GM19395 (cell line): ENCODE results near the gene PRR5.

Experiments used
- ATAC-seq: cut with Tn5 transposase; IDR thresholded peaks from one replicate; pipeline ENCODE4 v1.9.1; 2021; ENCODE audit warnings: mild to moderate bottlenecking, moderate library complexity; ENCODE audit not compliant: unreplicated experiment

PRR5 gene

GRCh38 chr22:44711690-44712555 is 9.9 kb downstream of the PRR5 start:
- no peak for ATAC-seq

- no peak for ATAC-seq
These were observed 11.0 kb downstream of the PRR5 start for GRCh38 chr22:44712962-44713361.

GRCh38 chr22:44714703-44715350 is 12.8 kb downstream of the PRR5 start:
- ATAC-seq, result no peak

- no peak for ATAC-seq
These were observed 16.4 kb downstream of the PRR5 start for GRCh38 chr22:44718418-44718817.

DNA sequence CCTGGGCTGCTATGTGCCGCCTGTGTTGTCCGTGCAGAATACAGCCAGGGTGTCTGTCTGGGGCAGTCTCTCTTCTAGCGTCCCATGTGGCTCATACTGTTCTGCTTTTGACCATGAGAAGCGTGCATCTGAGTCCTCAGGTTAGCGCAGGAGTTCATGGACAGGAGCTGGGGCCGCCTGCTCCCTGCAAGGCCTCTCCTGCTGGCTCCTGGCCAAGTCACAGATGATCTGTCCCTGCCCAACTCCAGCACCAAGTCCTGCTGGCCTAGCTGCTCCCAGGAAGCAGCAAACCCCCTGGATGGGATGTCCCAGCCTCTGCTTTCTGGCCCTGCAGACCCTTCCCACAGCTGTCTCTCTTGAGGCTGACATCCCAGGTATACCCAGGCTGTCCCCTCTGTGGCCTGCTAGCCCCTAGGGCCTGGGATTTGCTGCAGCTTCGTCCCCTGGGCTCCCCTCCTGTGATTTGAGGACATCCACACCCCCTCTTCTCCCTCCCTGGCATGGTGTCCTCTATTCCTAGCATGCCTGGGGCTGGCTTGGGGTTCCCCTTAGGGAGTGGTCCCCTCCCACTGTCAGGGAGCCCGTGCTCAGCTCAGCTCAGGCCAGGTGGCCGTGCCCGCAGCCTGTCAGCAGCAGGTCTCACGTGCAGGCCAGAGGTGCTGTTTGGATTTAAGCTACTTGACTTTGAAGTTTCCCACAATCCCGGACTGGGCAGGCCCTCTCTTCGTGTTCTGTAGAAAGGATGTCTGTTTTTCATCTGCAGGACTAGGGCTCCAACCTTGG is 17.8 kb downstream of the PRR5 start:
- ATAC-seq, result no peak

DNA sequence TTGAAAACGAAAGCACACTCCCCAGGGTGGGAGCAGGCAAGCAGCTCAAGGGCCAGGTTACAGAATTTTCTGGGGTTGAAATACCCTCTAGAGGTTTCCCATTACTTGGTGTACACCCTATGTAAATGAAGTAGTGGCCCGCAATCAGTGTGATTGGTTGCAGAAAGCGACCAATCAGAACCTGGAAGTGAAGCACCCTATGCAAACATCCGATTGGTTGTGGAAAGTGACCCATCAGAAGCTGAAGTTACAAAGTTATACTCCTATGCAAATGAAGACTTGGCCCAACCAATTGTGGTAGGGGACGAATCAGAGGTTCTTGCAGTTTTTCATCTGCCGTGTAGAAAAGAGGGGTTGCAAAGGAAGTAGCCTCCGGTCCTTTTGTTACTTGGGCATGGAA is 19.2 kb downstream of the PRR5 start:
- ATAC-seq, result no peak

DNA sequence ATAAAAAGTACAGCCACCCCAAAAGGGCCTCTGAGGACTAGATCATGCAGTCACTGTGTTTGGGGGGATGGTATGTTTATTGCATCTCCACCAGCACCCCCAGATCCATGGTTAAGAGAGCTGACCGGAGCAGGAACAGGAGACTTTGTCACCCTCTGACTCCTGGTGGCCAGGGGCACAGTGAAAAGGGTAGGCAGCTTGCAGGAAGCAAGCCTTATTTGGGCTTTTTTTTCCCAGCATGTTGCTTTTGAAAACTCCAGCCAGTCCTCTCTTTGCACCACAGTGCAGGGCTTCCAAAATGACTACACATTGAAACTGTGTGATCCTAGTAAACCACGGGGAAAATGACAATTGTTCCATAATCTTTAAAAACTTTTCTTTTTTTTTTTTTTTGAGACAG is 20.6 kb downstream of the PRR5 start:
- ATAC-seq, result no peak

- no peak for ATAC-seq
These were observed 21.8 kb downstream of the PRR5 start for GRCh38 chr22:44723801-44724200.

- no peak for ATAC-seq
These were observed 22.4 kb downstream of the PRR5 start for GRCh38 chr22:44724416-44724815.

DNA sequence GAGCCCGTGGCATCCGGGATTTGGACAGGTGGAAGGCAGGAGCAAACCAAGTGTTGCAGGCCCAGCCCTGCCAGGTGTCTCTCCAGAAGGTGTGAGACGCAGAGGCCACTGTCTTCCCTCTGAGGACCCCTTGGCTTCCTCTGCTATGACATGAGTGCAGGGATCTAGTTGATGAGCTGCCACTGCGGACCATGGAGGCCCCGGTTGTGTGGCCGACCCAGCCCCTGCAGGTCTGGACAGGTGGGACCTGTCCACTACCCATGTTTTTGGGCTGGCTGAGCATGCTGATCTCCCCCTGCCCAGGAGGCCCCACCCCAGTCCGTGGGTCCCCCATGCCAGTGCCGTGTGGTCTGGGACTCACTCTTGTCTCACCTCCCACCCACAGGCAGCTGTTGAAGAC is 22.9 kb downstream of the PRR5 start:
- no peak for ATAC-seq

DNA sequence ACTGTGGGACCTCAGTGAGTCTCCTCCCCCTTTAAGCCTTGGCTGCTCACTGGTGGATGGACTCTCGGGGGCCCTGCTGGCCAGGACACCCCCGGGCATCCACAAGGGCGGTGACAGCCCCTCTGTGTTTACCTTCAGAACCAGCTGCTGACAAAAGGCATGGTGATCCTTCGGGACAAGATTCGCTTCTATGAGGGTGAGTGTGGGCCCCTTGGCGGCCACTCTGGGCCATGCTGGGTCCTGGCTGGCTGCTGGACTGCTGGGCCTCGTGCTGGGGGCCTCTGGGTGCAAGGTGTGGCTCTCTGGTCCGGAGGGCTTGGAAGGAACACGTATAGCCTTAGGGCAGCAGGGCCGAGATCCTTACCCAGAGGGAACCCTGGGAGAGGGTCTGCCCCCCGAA is 24.4 kb downstream of the PRR5 start:
- ATAC-seq, result no peak

DNA sequence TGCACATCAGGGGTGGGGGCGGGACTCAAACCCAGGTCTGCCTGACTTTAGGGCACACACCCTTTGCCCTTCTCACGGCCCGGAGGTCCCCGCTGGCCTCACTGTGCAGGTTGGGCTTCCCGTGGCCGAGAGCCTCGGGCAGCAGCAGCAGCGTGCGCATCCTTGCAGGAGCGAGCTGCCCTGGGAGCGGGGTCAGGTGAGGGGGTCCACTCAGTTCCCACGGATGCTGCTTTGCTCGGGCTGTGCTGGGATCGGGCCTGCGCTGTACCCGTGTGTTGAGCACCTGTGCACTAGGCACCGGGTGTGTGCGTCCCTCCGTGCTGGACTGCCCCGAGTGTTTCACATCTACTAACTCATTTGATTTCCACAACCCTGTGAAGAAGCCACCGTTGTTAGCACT is 25.1 kb downstream of the PRR5 start:
- no peak for ATAC-seq

- no peak for ATAC-seq
These were observed 25.7 kb downstream of the PRR5 start for GRCh38 chr22:44727709-44728108.

GRCh38 chr22:44728761-44729324 is 26.8 kb downstream of the PRR5 start:
- no peak for ATAC-seq

GRCh38 chr22:44729391-44730021 is 27.5 kb downstream of the PRR5 start:
- ATAC-seq, result no peak

- ATAC-seq, result no peak
These were observed 28.0 kb downstream of the PRR5 start for GRCh38 chr22:44730022-44730393.

GRCh38 chr22:44730490-44731356 is 28.7 kb downstream of the PRR5 start:
- ATAC-seq, result no peak

DNA sequence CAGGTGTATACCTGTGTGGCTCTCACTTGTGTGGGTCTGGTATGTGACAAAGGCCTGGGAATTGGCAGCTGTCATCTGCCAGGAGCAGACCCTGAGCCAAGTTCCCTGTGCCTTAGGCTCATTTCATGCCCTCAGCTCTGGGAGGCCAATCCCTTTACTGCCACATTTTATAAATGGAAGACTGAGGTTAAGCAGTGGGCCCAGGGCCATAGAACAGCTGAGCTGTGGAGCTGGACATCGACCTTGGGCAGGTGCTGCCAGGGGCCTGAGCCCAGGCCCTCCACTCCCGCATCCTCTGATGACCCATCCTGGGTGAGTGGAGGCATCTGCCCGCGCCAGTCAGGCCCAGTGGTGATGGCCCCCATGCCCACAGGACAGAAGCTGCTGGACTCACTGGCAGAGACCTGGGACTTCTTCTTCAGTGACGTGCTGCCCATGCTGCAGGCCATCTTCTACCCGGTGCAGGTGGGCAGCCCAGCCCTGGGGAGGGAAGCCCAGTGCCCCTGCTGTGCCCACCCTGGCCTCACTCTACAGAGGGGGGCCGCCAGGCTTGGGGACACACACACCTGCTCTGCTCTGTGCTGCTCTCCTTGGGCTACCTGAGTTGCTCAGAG is 29.5 kb downstream of the PRR5 start:
- ATAC-seq, result no peak

DNA sequence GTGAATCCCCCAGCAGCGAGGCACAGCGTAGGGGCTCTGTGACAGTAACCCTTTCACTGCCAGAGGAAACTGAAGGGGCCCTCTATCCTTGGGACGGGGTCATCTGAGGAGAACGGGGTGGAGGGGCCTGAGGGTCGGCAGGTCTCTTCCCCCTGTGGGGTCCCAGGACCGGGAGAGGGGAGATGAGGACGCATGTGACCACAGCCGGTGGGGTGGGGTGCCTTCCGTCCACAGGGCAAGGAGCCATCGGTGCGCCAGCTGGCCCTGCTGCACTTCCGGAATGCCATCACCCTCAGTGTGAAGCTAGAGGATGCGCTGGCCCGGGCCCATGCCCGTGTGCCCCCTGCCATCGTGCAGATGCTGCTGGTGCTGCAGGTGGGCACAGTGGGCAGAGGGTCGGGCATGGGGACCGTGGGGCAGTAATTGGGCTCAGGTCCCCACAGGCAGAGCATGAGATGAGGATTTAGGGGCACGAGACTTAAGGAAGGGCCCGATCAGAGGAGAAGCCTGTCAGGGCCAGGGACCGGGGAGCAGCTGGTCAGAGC is 30.1 kb downstream of the PRR5 start:
- ATAC-seq, result no peak
